ENCODE data around the gene NMNAT2. TPM values are rescaled to one million over a fixed set of nuclear protein-coding genes. Genes with fewer than 3 reads are reported as not detected.

The NMNAT2 gene
- total and polyA plus RNA-seq, 3 donors from 2014 or later = 23.6 to 52.0 (median 45.7) TPM

DNA sequence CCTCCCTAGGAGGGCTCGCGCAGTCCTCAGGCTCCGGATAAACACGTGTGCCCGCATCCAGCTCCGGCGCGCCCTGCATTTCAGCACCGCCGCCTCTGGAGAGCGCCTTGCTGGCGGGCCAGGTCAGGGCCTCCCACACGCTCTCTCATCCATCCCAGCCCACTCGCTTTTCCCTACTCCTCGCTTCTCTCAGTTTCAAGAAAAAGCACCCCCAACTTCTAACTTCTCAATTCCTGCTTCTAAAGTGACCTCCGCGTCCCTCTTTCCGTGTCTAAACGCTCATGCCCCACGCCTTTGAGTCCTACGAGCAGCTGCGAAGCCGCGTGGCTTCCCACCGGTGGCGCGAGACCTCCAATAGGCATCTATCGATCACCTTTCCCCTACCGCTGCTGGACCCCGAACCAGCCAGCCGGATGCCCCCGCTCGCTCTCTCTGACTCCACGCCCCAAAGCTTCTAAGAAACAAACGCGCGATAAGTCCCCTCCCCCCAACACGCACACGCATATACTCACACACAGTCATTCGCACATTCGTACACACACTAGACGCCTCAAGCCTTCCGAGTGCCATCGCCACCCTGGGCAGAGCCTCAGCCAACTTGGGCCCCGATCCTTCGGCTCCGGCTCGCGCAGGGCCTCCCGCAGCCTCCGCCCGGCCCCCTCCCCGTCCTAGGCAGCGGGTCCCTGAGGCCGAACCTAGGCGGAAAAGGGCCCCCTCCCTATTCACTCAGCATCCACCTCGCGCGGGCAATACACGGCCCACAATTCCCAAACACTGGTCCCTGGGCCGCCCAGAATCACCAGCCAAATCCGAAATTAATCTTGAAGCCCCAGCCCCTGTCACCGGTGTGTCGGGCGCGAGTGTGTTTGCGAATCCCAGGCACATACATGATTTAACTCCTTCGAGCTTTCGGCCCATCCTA is 1.1 kb downstream of the NMNAT2 start:
- Histone ChIP-seq H3K27ac (peak overlapping the region in 1 of 2 donors; percentile 31), H3K36me3 (ENCODE audit: low read depth, missing control alignments) (no peaks in the 10 kb centered on the region), H3K4me1 (peaks cover 4% of the 10 kb centered on the region), H3K27me3 (no peaks in the 10 kb centered on the region), H3K9me3 (no peaks in the 10 kb centered on the region), H3K4me3 (peak overlapping the region; percentile 50 to 71)
- TF ChIP-seq, protein P1, sequence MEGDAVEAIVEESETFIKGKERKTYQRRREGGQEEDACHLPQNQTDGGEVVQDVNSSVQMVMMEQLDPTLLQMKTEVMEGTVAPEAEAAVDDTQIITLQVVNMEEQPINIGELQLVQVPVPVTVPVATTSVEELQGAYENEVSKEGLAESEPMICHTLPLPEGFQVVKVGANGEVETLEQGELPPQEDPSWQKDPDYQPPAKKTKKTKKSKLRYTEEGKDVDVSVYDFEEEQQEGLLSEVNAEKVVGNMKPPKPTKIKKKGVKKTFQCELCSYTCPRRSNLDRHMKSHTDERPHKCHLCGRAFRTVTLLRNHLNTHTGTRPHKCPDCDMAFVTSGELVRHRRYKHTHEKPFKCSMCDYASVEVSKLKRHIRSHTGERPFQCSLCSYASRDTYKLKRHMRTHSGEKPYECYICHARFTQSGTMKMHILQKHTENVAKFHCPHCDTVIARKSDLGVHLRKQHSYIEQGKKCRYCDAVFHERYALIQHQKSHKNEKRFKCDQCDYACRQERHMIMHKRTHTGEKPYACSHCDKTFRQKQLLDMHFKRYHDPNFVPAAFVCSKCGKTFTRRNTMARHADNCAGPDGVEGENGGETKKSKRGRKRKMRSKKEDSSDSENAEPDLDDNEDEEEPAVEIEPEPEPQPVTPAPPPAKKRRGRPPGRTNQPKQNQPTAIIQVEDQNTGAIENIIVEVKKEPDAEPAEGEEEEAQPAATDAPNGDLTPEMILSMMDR (IDR thresholded peaks at IDR 0.05) = no peak
- TF ChIP-seq POLR2A (IDR thresholded peaks at IDR 0.05) = no peak
- whole genome bisulfite sequencing, 2 donors = 1 to 3% methylated on average over 64 to 69 of the region's 69 CpGs
- peak; percentile 86 for DNase-seq
- intact Hi-C loops (cut with DNase I; ENCODE audit: low total_unique reads) = no loop called here

DNA sequence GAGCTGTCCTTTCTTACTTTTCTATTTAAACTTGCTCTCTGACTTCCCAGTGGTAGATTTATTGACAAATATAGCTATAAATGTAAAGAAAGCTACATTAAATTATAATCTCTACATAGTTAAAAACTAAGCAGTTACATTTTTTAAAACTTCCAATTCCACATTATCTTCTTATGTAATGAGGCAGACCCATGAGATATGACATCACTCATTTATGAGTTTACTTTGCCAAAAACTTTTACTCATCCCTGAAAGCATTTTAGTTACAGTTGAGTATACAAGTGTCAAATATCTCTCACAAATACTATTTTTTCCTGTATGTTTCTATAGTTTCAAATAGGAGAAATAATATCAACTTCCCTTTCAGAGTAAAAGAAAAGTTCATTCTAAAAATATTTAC is 3.8 kb downstream of the NMNAT2 start:
- Histone ChIP-seq H3K36me3 (ENCODE audit: low read depth, missing control alignments) (no peaks in the 10 kb centered on the region), H3K4me3 (no peak overlapping the region), H3K9me3 (no peaks in the 10 kb centered on the region), H3K4me1 (peaks cover 4% of the 10 kb centered on the region), H3K27ac (no peak overlapping the region), H3K27me3 (no peaks in the 10 kb centered on the region)
- no peak for DNase-seq
- no peak for TF ChIP-seq POLR2A (IDR thresholded peaks at IDR 0.05)
- TF ChIP-seq, protein P1 (IDR thresholded peaks at IDR 0.05) = no peak
- intact Hi-C loops (cut with DNase I; ENCODE audit: low total_unique reads) = no loop called here

DNA sequence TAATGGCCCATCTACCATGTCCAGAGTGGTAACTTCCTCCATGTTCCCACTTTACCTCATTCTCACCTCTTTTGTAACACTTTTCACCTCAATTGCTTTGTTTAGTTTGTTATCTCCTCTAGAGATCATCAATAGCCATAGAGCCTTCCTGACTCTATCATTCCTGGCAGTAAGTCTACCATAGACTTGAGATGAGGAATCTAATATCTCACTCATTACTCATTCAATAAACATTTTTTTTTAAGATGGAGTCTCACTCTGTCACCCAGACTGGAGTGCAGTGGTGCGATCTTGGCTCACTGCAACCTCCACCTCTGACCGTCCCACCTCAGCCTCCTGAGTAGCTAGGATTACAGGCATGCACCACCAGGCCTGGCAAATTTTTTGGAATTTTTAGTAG is 7.1 kb downstream of the NMNAT2 start:
- H3K4me1 ChIP-seq = no peaks in the 10 kb centered on the region
- H3K27me3 ChIP-seq = no peaks in the 10 kb centered on the region
- no peaks in the 10 kb centered on the region for H3K36me3 ChIP-seq (ENCODE audit: low read depth, missing control alignments)
- H3K4me3 ChIP-seq = no peak overlapping the region
- TF ChIP-seq, protein P1 (IDR thresholded peaks at IDR 0.05) = no peak
- TF ChIP-seq POLR2A (IDR thresholded peaks at IDR 0.05) = no peak
- intact Hi-C loops (cut with DNase I; ENCODE audit: low total_unique reads) = no loop called here
- no peak for DNase-seq
- no peak overlapping the region for H3K27ac ChIP-seq
- 92 to 93% methylated on average over 2 of the region's 2 CpGs for WGBS, 2 donors
- H3K9me3 ChIP-seq = no peaks in the 10 kb centered on the region

DNA sequence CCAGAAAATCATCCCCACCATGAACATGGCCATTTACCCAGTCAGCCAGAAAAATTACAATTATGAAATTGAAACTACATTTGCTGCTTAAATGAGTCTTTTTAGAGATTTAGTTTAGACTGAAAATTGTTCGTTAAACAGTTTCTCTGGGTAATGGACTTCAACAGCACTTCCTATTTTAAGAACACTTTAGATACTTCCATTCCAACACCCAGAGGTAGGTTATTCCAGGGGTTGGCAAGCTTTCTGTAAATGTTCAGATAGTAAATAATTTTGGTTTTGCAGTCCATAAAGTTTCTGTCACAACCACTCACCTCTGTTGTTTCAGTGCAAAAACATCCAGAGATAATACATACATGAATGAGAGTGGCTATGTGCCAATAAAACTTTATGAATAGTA is 10.2 kb downstream of the NMNAT2 start:
- Histone ChIP-seq H3K4me1 (peaks cover 4% of the 10 kb centered on the region), H3K9me3 (no peaks in the 10 kb centered on the region), H3K36me3 (ENCODE audit: low read depth, missing control alignments) (no peaks in the 10 kb centered on the region), H3K27me3 (no peaks in the 10 kb centered on the region), H3K4me3 (no peak overlapping the region), H3K27ac (no peak overlapping the region)
- intact Hi-C loops (cut with DNase I; ENCODE audit: low total_unique reads) = no loop called here
- TF ChIP-seq, protein P1 (IDR thresholded peaks at IDR 0.05) = no peak
- TF ChIP-seq POLR2A (IDR thresholded peaks at IDR 0.05) = no peak
- 91 to 100% methylated on average over 1 of the region's 1 CpG for WGBS, 2 donors
- no peak for DNase-seq

DNA sequence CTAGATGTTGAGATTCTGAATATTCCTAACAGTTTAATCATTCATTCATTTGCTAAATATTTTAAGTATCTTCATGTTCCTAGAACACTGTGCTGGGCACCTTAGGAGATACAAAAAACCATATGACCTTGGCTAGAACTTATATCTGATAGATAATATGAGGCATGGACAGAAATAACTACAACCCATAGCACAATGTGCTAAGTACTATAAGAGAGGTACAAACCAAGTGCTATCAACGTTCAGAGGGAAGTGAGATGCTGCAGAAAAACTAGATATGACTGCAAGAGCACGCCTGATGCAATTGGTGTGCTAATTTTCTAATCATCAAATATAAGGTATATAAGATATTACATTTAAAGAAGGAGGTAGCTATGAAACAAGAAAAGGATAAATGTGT is 10.7 kb downstream of the NMNAT2 start:
- Histone ChIP-seq H3K36me3 (ENCODE audit: low read depth, missing control alignments) (no peaks in the 10 kb centered on the region), H3K27ac (no peak overlapping the region), H3K9me3 (no peaks in the 10 kb centered on the region), H3K27me3 (no peaks in the 10 kb centered on the region), H3K4me1 (peaks cover 4% of the 10 kb centered on the region), H3K4me3 (no peak overlapping the region)
- whole genome bisulfite sequencing, 2 donors = 56 to 71% methylated on average over 2 of the region's 2 CpGs
- intact Hi-C loops (cut with DNase I; ENCODE audit: low total_unique reads) = no loop called here
- no peak for TF ChIP-seq POLR2A (IDR thresholded peaks at IDR 0.05)
- TF ChIP-seq, protein P1 (IDR thresholded peaks at IDR 0.05) = no peak
- no peak for DNase-seq

Measured in testis (tissue), 3 donors.